Activated T-cell treated with anti-CD3 and anti-CD28 coated beads for 48 hours (primary cell): ENCODE results near the gene ZNF487.
"Not testable (repeated sequence)": the region's sequence is repeated elsewhere in the genome, so short reads cannot be mapped to it uniquely, and the experiment has no call there.

Experiments
- DNase-seq: peaks from one replicate; pipeline ENCODE4 v3.0.0-alpha.2; 2020; ENCODE audit warnings: low read depth

The ZNF487 gene

GRCh38 chr10:43437141-43437870 is 395 bp downstream of the ZNF487 start:
- no peak for DNase-seq

- no peak for DNase-seq
Measured at GRCh38 chr10:43440463-43441134, 3.7 kb downstream of the ZNF487 start.

- no peak for DNase-seq
Measured at GRCh38 chr10:43444323-43444722, 7.4 kb downstream of the ZNF487 start.

GRCh38 chr10:43444897-43445466 is 8.1 kb downstream of the ZNF487 start:
- no peak for DNase-seq

GRCh38 chr10:43446219-43447017 is 9.5 kb downstream of the ZNF487 start:
- DNase-seq, result not testable (repeated sequence)

GRCh38 chr10:43448742-43449141 is 11.8 kb downstream of the ZNF487 start:
- DNase-seq, result no peak

GRCh38 chr10:43452356-43452914 is 15.5 kb downstream of the ZNF487 start:
- DNase-seq, result no peak

- DNase-seq, result no peak
Measured at GRCh38 chr10:43453266-43453831, 16.4 kb downstream of the ZNF487 start.

GRCh38 chr10:43454025-43454424 is 17.1 kb downstream of the ZNF487 start:
- not testable (repeated sequence) for DNase-seq

GRCh38 chr10:43456561-43456960 is 19.6 kb downstream of the ZNF487 start:
- not testable (repeated sequence) for DNase-seq

- no peak for DNase-seq
Measured at GRCh38 chr10:43458227-43458626, 21.3 kb downstream of the ZNF487 start.

GRCh38 chr10:43461950-43462349 is 25.0 kb downstream of the ZNF487 start:
- DNase-seq, result no peak

- DNase-seq, result not testable (repeated sequence)
Measured at GRCh38 chr10:43465086-43465735, 28.3 kb downstream of the ZNF487 start.

GRCh38 chr10:43465736-43466120 is 28.8 kb downstream of the ZNF487 start:
- not testable (repeated sequence) for DNase-seq

- no peak for DNase-seq
Measured at GRCh38 chr10:43471146-43471545, 34.2 kb downstream of the ZNF487 start.

- no peak for DNase-seq
Measured at GRCh38 chr10:43471935-43472720, 35.2 kb downstream of the ZNF487 start.

GRCh38 chr10:43479275-43479674 is 42.4 kb downstream of the ZNF487 start:
- no peak for DNase-seq

- no peak for DNase-seq
Measured at GRCh38 chr10:43482319-43483078, 45.6 kb downstream of the ZNF487 start.

GRCh38 chr10:43491855-43492254 is 54.9 kb downstream of the ZNF487 start:
- DNase-seq, result no peak

- no peak for DNase-seq
Measured at GRCh38 chr10:43502931-43503330, 66.0 kb downstream of the ZNF487 start.
